SK-N-SH (cell line): Measurements from ENCODE around the gene PLCH1. TPM values are rescaled to one million over a fixed set of nuclear protein-coding genes. Genes with fewer than 3 reads are reported as not detected.

Experiments
- CTCF ChIA-PET: fragments of 300-600, 350-600 bp; formaldehyde crosslinking; extraction: SDS; loops from one replicate; lab custom pipeline; 2021; lab: Yijun Ruan, JAX
- POLR2A ChIA-PET: fragments of 350-600 bp; sonication (Branson Sonifier 250); formaldehyde crosslinking; extraction: SDS; loops from one replicate; lab custom pipeline; 2020; ENCODE audit warnings: antibody characterized with exemption, inconsistent platforms; lab: Yijun Ruan, JAX
- DNase-seq: peaks from one replicate; pipeline ENCODE4 v3.0.0; 2012
- H2AFZ ChIP-seq: fragments of 200-600 bp; sonication (generic); 2 replicates; pipeline ENCODE4 v1.8.1; 2016; ENCODE audit warnings: antibody characterized with exemption, mild to moderate bottlenecking, low read depth
- H3F3A ChIP-seq: fragments of 200-600 bp; sonication (generic); replicated peaks from 2 replicates; pipeline ENCODE3; 2016; ENCODE audit warnings: antibody characterized with exemption, mild to moderate bottlenecking; ENCODE audit not compliant: insufficient read depth
- H3K27ac ChIP-seq, 2 experiments: fragments of 200-500 bp in 1 of 2; fragments of 200-600 bp in 1 of 2; sonication (Bioruptor generic) in 1 of 2; sonication (generic), shearing (Covaris generic) in 1 of 2; 2 replicates each; pipeline versions ENCODE4 v1.5.1 to v1.6.1; 2014 to 2016; ENCODE audit warnings: low read depth in 2 of 2, inconsistent platforms in 1 of 2, low read length in 1 of 2, mild to moderate bottlenecking in 1 of 2, mixed read lengths in 1 of 2
- H3K27me3 ChIP-seq: fragments of 200-600 bp; sonication (generic), shearing (Covaris generic); 2 replicates; pipeline ENCODE4 v1.6.1; 2016; ENCODE audit warnings: mixed run types; ENCODE audit not compliant: insufficient read depth
- H3K36me3 ChIP-seq, 2 experiments: fragments of 200-500 bp in 1 of 2; fragments of 200-600 bp in 1 of 2; sonication (Bioruptor generic) in 1 of 2; sonication (generic) in 1 of 2; replicated peaks in 1 of 2; 2 replicates each; pipeline versions ENCODE3 to v1.5.1; 2014 to 2016; ENCODE audit warnings: low read length in 1 of 2, mild to moderate bottlenecking in 1 of 2; ENCODE audit not compliant: insufficient read depth in 2 of 2, control insufficient read depth in 1 of 2
- H3K4me1 ChIP-seq, 2 experiments: fragments of 200-500 bp in 1 of 2; fragments of 200-600 bp in 1 of 2; sonication (Bioruptor generic) in 1 of 2; sonication (generic), shearing (Covaris generic) in 1 of 2; 2 replicates each; pipeline versions ENCODE4 v1.5.1 to v1.6.1; 2014 to 2016; ENCODE audit warnings: low read depth in 1 of 2, low read length in 1 of 2, mixed run types in 1 of 2; ENCODE audit not compliant: insufficient read depth in 2 of 2, control insufficient read depth in 1 of 2
- H3K4me2 ChIP-seq: fragments of 200-600 bp; sonication (generic), shearing (Covaris generic); 2 replicates; pipeline ENCODE4 v1.6.1; 2017; ENCODE audit warnings: mixed run types
- H3K4me3 ChIP-seq, 2 experiments: fragments of 200-500 bp in 1 of 2; fragments of 200-600 bp in 1 of 2; sonication (Bioruptor generic) in 1 of 2; sonication (generic), shearing (Covaris generic) in 1 of 2; 2 replicates each; pipeline versions ENCODE4 v1.5.1 to v1.8.1; 2014 to 2016; ENCODE audit warnings: low read depth in 2 of 2, inconsistent platforms in 1 of 2, low read length in 1 of 2, mild to moderate bottlenecking in 1 of 2, mixed read lengths in 1 of 2, moderate library complexity in 1 of 2
- H3K79me2 ChIP-seq: fragments of 200-600 bp; sonication (generic); 2 replicates; pipeline ENCODE4 v1.8.1; 2017; ENCODE audit warnings: mild to moderate bottlenecking; ENCODE audit not compliant: insufficient read depth
- H3K9ac ChIP-seq: fragments of 200-600 bp; sonication (generic); 2 replicates; pipeline ENCODE4 v1.6.1; 2017; ENCODE audit warnings: mixed run types
- H3K9me2 ChIP-seq: fragments of 200-600 bp; sonication (generic); 2 replicates; pipeline ENCODE4 v1.6.1; 2017; ENCODE audit warnings: mixed run types
- H3K9me3 ChIP-seq: fragments of 200-600 bp; sonication (generic); 2 replicates; pipeline ENCODE4 v1.6.1; 2017; ENCODE audit warnings: mixed run types, mild to moderate bottlenecking, moderate library complexity
- H4K20me1 ChIP-seq: fragments of 200-600 bp; sonication (generic); 2 replicates; pipeline ENCODE4 v1.6.1; 2017; ENCODE audit warnings: mild to moderate bottlenecking, mixed run types; ENCODE audit not compliant: insufficient read depth
- CHD2 ChIP-seq: fragments of 150-350 bp; IDR thresholded peaks from 2 replicates; pipeline ENCODE4 v1.6.1; 2018; ENCODE audit warnings: low read length; ENCODE audit not compliant: partially characterized antibody
- ELF1 ChIP-seq: IDR thresholded peaks from 2 replicates; pipeline ENCODE4 v1.4.0; 2012
- EZH2phosphoT487 ChIP-seq: fragments of 200-600 bp; sonication (generic); IDR thresholded peaks from 2 replicates; pipeline ENCODE4 v1.6.1; 2017; ENCODE audit warnings: low read depth, mixed run types, mild to moderate bottlenecking, antibody characterized with exemption, moderate library complexity, borderline replicate concordance
- FOSL2 ChIP-seq: IDR thresholded peaks from 2 replicates; pipeline ENCODE4 v1.4.0; 2012; ENCODE audit warnings: low read depth, mild to moderate bottlenecking, moderate library complexity, borderline replicate concordance
- FOXM1 ChIP-seq: IDR thresholded peaks from 2 replicates; pipeline ENCODE4 v1.4.0; 2012; ENCODE audit warnings: low read depth, mild to moderate bottlenecking
- GABPA ChIP-seq: IDR thresholded peaks from 2 replicates; pipeline ENCODE4 v1.4.0; 2012; ENCODE audit warnings: low read depth, mild to moderate bottlenecking
- GATA2 ChIP-seq: sonication (generic); formaldehyde crosslinking; IDR thresholded peaks from 2 replicates; pipeline ENCODE4 v1.5.0; 2020; ENCODE audit warnings: mild to moderate bottlenecking, missing genetic modification reagents
- MEF2A ChIP-seq: IDR thresholded peaks from 2 replicates; pipeline ENCODE4 v1.4.0; 2012; ENCODE audit warnings: low read depth, borderline replicate concordance
- MXI1 ChIP-seq: IDR thresholded peaks from 2 replicates; pipeline ENCODE4 v1.6.1; 2012; ENCODE audit warnings: mild to moderate bottlenecking, low read depth, low read length, improper control_type of control experiment
- NRF1 ChIP-seq: IDR thresholded peaks from 2 replicates; pipeline ENCODE4 v1.6.1; 2012; ENCODE audit warnings: low read depth, mild to moderate bottlenecking, low read length
- RAD21 ChIP-seq: IDR thresholded peaks from 2 replicates; pipeline ENCODE4 v1.6.1; 2012; ENCODE audit warnings: mild to moderate bottlenecking, low read length
- RXRA ChIP-seq: IDR thresholded peaks from 2 replicates; pipeline ENCODE4 v1.4.0; 2012; ENCODE audit warnings: low read depth, mild to moderate bottlenecking, borderline replicate concordance
- SMC3 ChIP-seq: IDR thresholded peaks from 2 replicates; pipeline ENCODE4 v1.6.1; 2012; ENCODE audit warnings: low read depth, low read length, improper control_type of control experiment
- TAF1 ChIP-seq: IDR thresholded peaks from 2 replicates; pipeline ENCODE4 v1.6.1; 2012; ENCODE audit warnings: low read depth, mild to moderate bottlenecking, low read length, moderate library complexity, borderline replicate concordance
- WGBS: methylation state at CpG from one replicate; pipeline ENCODE4 v1.1.6; 2017; ENCODE audit warnings: low lambda C conversion rate; 5-methylcytosine and 5-hydroxymethylcytosine counted together
- polyA plus RNA-seq, 3 experiments: library from polyadenylated mRNA; depleted of rRNA; stranded (reverse); fragments of >200 nt; gene quantifications; 2 replicates each; pipeline ENCODE4 v1.2.3, GENCODE V29; 2012
- TF ChIP-seq, protein P1 (sequence below): fragments of 150-350 bp; IDR thresholded peaks from 2 replicates; pipeline ENCODE4 v1.6.1; 2017; ENCODE audit warnings: antibody characterized with exemption, low read length, low read depth, borderline replicate concordance
- TF ChIP-seq, protein P2 (sequence below): IDR thresholded peaks from 2 replicates; pipeline ENCODE4 v1.6.1; 2012; ENCODE audit warnings: mild to moderate bottlenecking, low read depth, low read length, moderate library complexity
- TF ChIP-seq, protein P3 (sequence below): IDR thresholded peaks from 2 replicates; pipeline ENCODE4 v1.4.0; 2012; ENCODE audit warnings: low read depth, borderline replicate concordance

PLCH1 gene
- polyA plus RNA-seq, 1 of the 3 experiments (the other 2 are of a cell fraction) = 0.26 TPM

DNA sequence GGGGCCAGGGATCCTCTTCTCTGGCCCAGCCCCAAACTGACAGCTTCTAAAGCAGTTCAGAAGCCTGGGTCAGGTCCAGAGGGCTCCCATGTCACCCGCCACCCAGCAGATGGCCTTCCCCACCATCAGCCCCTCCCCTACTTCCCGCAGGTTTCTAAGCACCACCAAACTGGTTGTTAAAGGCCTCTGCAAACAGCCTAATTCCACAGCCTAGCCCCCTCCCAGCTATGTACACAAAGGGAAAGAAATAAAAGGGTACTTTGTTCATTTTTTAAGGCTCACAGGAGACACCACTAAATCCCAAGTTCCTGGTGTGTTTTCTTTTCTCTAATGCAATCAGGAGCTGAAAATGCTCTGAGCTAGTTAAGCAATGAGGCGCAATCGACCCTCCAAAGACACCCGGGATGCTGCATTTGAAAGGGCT lies 30.6 kb downstream of the PLCH1 start:
- Histone ChIP-seq H3K4me1 (no peaks in the 10 kb centered on the region; a peak in 1 of 4 replicates), H3K79me2 (no peaks in the 10 kb centered on the region), H2AFZ (no peak overlapping the region), H3K4me2 (no peak overlapping the region), H4K20me1 (no peaks in the 10 kb centered on the region), H3K36me3 (no peaks in the 10 kb centered on the region), H3K9ac (no peak overlapping the region), H3K9me2 (no peaks in the 10 kb centered on the region), H3F3A (no peaks in the 10 kb centered on the region), H3K27ac (no peak overlapping the region), H3K27me3 (no peaks in the 10 kb centered on the region), H3K9me3 (no peaks in the 10 kb centered on the region), H3K4me3 (no peak overlapping the region)
- peak; percentile 23 for DNase-seq
- WGBS = 78% methylated on average over 5 of the region's 5 CpGs
- CTCF ChIA-PET = interaction anchor here (0.7 to 5.2 kb wide), 5 partner anchors 13 to 391 kb away, joined by 3 to 25 read pairs (median 3); no protein-coding TSS in a partner anchor
- POLR2A ChIA-PET = no interaction called here
- TF ChIP-seq, protein P1, sequence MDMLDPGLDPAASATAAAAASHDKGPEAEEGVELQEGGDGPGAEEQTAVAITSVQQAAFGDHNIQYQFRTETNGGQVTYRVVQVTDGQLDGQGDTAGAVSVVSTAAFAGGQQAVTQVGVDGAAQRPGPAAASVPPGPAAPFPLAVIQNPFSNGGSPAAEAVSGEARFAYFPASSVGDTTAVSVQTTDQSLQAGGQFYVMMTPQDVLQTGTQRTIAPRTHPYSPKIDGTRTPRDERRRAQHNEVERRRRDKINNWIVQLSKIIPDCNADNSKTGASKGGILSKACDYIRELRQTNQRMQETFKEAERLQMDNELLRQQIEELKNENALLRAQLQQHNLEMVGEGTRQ = no peak
- TF ChIP-seq EZH2phosphoT487 (no peak), SMC3 (no peak), FOSL2 (no peak), GATA2 (no peak), MXI1 (no peak), TAF1 (no peak), CHD2 (no peak), FOXM1 (no peak), NRF1 (no peak), RXRA (no peak), GABPA (no peak), ELF1 (no peak), MEF2A (no peak), RAD21 (no peak)
- TF ChIP-seq, protein P2, sequence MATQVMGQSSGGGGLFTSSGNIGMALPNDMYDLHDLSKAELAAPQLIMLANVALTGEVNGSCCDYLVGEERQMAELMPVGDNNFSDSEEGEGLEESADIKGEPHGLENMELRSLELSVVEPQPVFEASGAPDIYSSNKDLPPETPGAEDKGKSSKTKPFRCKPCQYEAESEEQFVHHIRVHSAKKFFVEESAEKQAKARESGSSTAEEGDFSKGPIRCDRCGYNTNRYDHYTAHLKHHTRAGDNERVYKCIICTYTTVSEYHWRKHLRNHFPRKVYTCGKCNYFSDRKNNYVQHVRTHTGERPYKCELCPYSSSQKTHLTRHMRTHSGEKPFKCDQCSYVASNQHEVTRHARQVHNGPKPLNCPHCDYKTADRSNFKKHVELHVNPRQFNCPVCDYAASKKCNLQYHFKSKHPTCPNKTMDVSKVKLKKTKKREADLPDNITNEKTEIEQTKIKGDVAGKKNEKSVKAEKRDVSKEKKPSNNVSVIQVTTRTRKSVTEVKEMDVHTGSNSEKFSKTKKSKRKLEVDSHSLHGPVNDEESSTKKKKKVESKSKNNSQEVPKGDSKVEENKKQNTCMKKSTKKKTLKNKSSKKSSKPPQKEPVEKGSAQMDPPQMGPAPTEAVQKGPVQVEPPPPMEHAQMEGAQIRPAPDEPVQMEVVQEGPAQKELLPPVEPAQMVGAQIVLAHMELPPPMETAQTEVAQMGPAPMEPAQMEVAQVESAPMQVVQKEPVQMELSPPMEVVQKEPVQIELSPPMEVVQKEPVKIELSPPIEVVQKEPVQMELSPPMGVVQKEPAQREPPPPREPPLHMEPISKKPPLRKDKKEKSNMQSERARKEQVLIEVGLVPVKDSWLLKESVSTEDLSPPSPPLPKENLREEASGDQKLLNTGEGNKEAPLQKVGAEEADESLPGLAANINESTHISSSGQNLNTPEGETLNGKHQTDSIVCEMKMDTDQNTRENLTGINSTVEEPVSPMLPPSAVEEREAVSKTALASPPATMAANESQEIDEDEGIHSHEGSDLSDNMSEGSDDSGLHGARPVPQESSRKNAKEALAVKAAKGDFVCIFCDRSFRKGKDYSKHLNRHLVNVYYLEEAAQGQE = no peak
- TF ChIP-seq, protein P3, sequence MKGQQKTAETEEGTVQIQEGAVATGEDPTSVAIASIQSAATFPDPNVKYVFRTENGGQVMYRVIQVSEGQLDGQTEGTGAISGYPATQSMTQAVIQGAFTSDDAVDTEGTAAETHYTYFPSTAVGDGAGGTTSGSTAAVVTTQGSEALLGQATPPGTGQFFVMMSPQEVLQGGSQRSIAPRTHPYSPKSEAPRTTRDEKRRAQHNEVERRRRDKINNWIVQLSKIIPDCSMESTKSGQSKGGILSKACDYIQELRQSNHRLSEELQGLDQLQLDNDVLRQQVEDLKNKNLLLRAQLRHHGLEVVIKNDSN = no peak
